ENCODE measurements around the gene RPUSD1. TPM values are rescaled to one million over a fixed set of nuclear protein-coding genes. Genes with fewer than 3 reads are reported as not detected.

Gene RPUSD1
- polyA plus RNA-seq, 3 donors, result 29.5 to 38.1 (median 31.5) TPM

DNA sequence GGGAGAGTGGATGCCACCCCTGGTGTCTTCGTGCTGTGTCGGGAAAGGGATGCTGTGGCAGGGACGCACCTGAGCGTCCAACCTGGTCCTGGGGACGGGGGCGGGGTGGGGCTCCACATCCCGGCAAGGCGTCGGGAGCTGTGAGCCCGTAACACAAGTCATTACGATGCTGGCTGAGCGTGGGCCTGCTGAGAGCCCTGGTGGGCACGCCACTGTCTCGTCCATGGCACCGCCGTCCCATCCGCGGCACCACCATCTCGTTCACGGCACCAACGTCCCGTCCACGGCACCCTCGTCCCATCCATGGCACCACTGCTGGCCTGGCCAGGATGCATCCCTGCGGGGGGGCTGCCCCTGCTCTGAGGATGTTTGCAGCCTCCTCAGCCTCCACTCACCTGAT is 36.4 kb upstream of the RPUSD1 start:
- Histone ChIP-seq H3K4me2 (replicated peaks; ENCODE audit: extremely low read depth, low read length, poor library complexity, severe bottlenecking) (no peak overlapping the region), H3K9me3 (replicated peaks in 1 of 2; ENCODE audit: control insufficient read depth in 1 of 2, insufficient read depth in 1 of 2, low read length in 2 of 2) (peaks cover 0 to 3% of the 10 kb centered on the region in 2 donors), H4K20me1 (ENCODE audit: insufficient read depth, low read length) (no peaks in the 10 kb centered on the region), H2AFZ (ENCODE audit: insufficient read depth, low read depth, low read length, poor library complexity, severe bottlenecking) (no peak overlapping the region), H3K27me3 (ENCODE audit: control insufficient read depth in 2 of 2, insufficient read depth in 2 of 2, low read length in 2 of 2) (peaks cover 0 to 5% of the 10 kb centered on the region in 2 donors), H3K36me3 (replicated peaks in 1 of 2; ENCODE audit: control insufficient read depth in 1 of 2, insufficient read depth in 2 of 2, low read length in 2 of 2) (no peaks in the 10 kb centered on the region), H3K4me3 (replicated peaks in 1 of 3; ENCODE audit: low read depth in 2 of 3, low read length in 3 of 3) (no peak overlapping the region), H3K27ac (ENCODE audit: low read depth in 1 of 2, low read length in 2 of 2) (no peak overlapping the region), H3K4me1 (ENCODE audit: control insufficient read depth in 1 of 2, insufficient read depth in 2 of 2, low read length in 2 of 2) (no peaks in the 10 kb centered on the region), H3K9ac (ENCODE audit: insufficient read depth, low read length, poor library complexity, severe bottlenecking) (no peak overlapping the region), H3K79me2 (ENCODE audit: insufficient read depth, low read length) (no peaks in the 10 kb centered on the region)
- TF ChIP-seq, protein P1, sequence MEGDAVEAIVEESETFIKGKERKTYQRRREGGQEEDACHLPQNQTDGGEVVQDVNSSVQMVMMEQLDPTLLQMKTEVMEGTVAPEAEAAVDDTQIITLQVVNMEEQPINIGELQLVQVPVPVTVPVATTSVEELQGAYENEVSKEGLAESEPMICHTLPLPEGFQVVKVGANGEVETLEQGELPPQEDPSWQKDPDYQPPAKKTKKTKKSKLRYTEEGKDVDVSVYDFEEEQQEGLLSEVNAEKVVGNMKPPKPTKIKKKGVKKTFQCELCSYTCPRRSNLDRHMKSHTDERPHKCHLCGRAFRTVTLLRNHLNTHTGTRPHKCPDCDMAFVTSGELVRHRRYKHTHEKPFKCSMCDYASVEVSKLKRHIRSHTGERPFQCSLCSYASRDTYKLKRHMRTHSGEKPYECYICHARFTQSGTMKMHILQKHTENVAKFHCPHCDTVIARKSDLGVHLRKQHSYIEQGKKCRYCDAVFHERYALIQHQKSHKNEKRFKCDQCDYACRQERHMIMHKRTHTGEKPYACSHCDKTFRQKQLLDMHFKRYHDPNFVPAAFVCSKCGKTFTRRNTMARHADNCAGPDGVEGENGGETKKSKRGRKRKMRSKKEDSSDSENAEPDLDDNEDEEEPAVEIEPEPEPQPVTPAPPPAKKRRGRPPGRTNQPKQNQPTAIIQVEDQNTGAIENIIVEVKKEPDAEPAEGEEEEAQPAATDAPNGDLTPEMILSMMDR (IDR thresholded peaks at IDR 0.05), result no peak
- H3K36me3 Mint-ChIP-seq, result no peaks in the 10 kb centered on the region
- intact Hi-C loops (cut with micrococcal nuclease), result loop anchor here in 1 of 2 donors (10.0 kb wide), 1 partner anchor 100 kb away; no protein-coding TSS in a partner anchor
- H3K9me3 Mint-ChIP-seq, result peaks cover 0 to 3% (median 2%) of the 10 kb centered on the region in 7 donors
- no peak for DNase-seq
- peaks cover 3 to 20% (median 11%) of the 10 kb centered on the region in 3 donors for H3K27me3 Mint-ChIP-seq (ENCODE audit: low read depth in 3 of 3)
- 91% methylated on average over 25 of the region's 25 CpGs for WGBS (ENCODE audit: insufficient coverage)
- H3K4me1 Mint-ChIP-seq, result no peaks in the 10 kb centered on the region
- no peak overlapping the region for H3K27ac Mint-ChIP-seq
- H3K4me3 Mint-ChIP-seq, result no peak overlapping the region

DNA sequence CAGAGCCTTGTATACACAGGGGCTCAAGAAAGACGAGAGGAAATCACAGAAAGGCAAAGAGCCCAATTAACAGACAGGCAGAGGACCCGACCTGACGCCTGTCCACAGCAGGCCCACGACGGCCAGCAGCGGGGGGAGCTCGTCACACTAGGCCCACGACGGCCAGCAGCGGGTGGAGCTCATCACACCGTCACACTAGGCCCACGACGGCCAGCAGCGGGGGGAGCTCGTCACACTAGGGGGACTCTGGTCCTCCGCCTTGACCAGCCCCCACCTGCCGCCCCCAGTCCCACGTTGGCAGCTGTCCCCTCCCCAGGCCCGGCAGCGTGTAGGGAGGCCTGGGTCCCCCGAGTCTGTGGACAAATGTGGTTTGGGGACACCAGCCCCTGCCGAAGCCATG is 36.0 kb upstream of the RPUSD1 start:
- Mint-ChIP-seq H3K4me3 (no peak overlapping the region), H3K36me3 (no peaks in the 10 kb centered on the region), H3K9me3 (peaks cover 0 to 6% (median 2%) of the 10 kb centered on the region in 7 donors), H3K27me3 (ENCODE audit: low read depth in 3 of 3) (peaks cover 3 to 24% (median 11%) of the 10 kb centered on the region in 3 donors), H3K27ac (no peak overlapping the region), H3K4me1 (no peaks in the 10 kb centered on the region)
- H3K9me3 ChIP-seq (replicated peaks in 1 of 2; ENCODE audit: control insufficient read depth in 1 of 2, insufficient read depth in 1 of 2, low read length in 2 of 2), result peaks cover 0 to 5% of the 10 kb centered on the region in 2 donors
- no peak overlapping the region for H3K4me2 ChIP-seq (replicated peaks; ENCODE audit: extremely low read depth, low read length, poor library complexity, severe bottlenecking)
- no peaks in the 10 kb centered on the region for H3K4me1 ChIP-seq (ENCODE audit: control insufficient read depth in 1 of 2, insufficient read depth in 2 of 2, low read length in 2 of 2)
- H3K27me3 ChIP-seq (ENCODE audit: control insufficient read depth in 2 of 2, insufficient read depth in 2 of 2, low read length in 2 of 2), result peaks cover 3 to 9% of the 10 kb centered on the region in 2 donors
- WGBS (ENCODE audit: insufficient coverage), result 94% methylated on average over 20 of the region's 22 CpGs
- H3K36me3 ChIP-seq (replicated peaks in 1 of 2; ENCODE audit: control insufficient read depth in 1 of 2, insufficient read depth in 2 of 2, low read length in 2 of 2), result no peaks in the 10 kb centered on the region
- H3K4me3 ChIP-seq (replicated peaks in 1 of 3; ENCODE audit: low read depth in 2 of 3, low read length in 3 of 3), result no peak overlapping the region
- no peaks in the 10 kb centered on the region for H3K79me2 ChIP-seq (ENCODE audit: insufficient read depth, low read length)
- H3K27ac ChIP-seq (ENCODE audit: low read depth in 1 of 2, low read length in 2 of 2), result no peak overlapping the region
- TF ChIP-seq, protein P1 (IDR thresholded peaks at IDR 0.05), result no peak
- intact Hi-C loops (cut with micrococcal nuclease), result loop anchor here in 1 of 2 donors (10.0 kb wide), 1 partner anchor 101 kb away; no protein-coding TSS in a partner anchor
- H4K20me1 ChIP-seq (ENCODE audit: insufficient read depth, low read length), result no peaks in the 10 kb centered on the region
- no peak for DNase-seq
- H3K9ac ChIP-seq (ENCODE audit: insufficient read depth, low read length, poor library complexity, severe bottlenecking), result no peak overlapping the region
- no peak overlapping the region for H2AFZ ChIP-seq (ENCODE audit: insufficient read depth, low read depth, low read length, poor library complexity, severe bottlenecking)

Data from CD14-positive monocyte (primary cell).